ENCODE measurements around the gene HIPK1. TPM values are rescaled to one million over a fixed set of nuclear protein-coding genes. Genes with fewer than 3 reads are reported as not detected.
A peak's percentile ranks its signal among the peaks of the same experiment; 100 is the strongest.

Gene HIPK1
- total RNA-seq, 2 donors from 2014 or later: 50.1 to 58.1 TPM

DNA sequence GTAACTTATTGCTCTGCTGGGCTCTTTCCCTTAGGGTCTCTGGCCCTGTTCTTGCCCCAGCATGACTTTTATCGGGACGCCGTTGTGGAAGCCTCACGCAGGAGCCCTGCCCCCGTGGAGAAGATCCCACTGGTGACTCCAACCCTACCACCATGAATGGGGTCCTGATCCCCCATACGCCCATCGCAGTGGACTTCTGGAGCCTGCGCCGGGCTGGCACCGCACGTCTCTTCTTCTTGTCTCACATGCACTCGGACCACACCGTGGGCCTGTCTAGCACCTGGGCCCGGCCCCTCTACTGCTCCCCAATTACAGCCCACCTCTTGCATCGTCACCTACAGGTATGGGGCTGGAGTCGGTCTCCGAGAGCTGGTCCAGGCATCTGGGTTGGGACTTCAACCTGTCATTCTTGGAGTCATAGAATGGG lies 23.7 kb upstream of the HIPK1 start:
- Histone ChIP-seq H3K4me3 (peak overlapping the region; percentile 72 to 74), H3K36me3 (peaks cover 22% of the 10 kb centered on the region), H3K4me1 (peaks cover 0 to 21% of the 10 kb centered on the region in 2 donors), H3K27me3 (no peaks in the 10 kb centered on the region), H3K27ac (peak overlapping the region; percentile 91 to 94), H3K9me3 (no peaks in the 10 kb centered on the region)
- DNase-seq (ENCODE audit: low spot score): peak; percentile 60
- TF ChIP-seq, protein P1, sequence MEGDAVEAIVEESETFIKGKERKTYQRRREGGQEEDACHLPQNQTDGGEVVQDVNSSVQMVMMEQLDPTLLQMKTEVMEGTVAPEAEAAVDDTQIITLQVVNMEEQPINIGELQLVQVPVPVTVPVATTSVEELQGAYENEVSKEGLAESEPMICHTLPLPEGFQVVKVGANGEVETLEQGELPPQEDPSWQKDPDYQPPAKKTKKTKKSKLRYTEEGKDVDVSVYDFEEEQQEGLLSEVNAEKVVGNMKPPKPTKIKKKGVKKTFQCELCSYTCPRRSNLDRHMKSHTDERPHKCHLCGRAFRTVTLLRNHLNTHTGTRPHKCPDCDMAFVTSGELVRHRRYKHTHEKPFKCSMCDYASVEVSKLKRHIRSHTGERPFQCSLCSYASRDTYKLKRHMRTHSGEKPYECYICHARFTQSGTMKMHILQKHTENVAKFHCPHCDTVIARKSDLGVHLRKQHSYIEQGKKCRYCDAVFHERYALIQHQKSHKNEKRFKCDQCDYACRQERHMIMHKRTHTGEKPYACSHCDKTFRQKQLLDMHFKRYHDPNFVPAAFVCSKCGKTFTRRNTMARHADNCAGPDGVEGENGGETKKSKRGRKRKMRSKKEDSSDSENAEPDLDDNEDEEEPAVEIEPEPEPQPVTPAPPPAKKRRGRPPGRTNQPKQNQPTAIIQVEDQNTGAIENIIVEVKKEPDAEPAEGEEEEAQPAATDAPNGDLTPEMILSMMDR (IDR thresholded peaks at IDR 0.05): peak in 1 of 2 donors; percentile 26

DNA sequence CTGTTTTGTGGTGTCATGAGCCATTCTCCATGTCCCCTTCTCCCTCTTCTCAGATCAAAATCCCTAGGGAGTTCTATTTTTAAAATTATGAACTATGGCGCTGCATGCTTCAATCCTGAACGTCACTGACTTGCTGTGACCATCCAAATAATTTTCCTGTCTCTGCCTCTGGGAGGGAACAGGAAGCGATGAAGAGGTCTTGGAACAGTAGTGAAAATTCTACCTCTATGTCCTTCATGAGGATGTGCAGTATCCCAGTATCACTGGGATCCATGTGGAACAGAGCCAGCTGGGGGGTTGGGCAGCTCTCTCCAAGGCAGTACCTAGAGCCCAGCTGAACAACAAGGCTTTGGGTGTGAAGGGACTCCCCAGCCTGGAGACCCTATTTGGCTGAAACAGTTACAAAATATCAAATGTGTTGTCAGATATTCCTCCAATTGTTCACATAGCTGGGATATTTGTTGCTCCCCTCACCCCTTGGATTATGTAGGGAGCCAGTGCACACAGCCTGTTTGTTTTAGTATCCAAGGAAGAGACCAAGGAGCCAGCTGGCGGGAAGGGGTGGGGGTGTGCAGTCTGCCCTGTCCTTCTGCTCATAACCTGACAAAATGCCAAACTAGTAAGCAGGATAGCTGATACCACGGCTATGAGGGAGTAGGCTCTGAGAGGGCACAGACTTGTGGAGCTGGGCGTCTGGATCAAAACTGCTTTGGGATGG lies 16.4 kb upstream of the HIPK1 start:
- Histone ChIP-seq H3K9me3 (no peaks in the 10 kb centered on the region), H3K36me3 (peaks cover 27% of the 10 kb centered on the region), H3K27ac (peak overlapping the region; percentile 77 to 78), H3K4me3 (peak overlapping the region in 1 of 2 donors; percentile 24), H3K4me1 (peaks cover 0 to 21% of the 10 kb centered on the region in 2 donors), H3K27me3 (no peaks in the 10 kb centered on the region)
- DNase-seq (ENCODE audit: low spot score): peak; percentile 60
- TF ChIP-seq, protein P1 (IDR thresholded peaks at IDR 0.05): no peak

DNA sequence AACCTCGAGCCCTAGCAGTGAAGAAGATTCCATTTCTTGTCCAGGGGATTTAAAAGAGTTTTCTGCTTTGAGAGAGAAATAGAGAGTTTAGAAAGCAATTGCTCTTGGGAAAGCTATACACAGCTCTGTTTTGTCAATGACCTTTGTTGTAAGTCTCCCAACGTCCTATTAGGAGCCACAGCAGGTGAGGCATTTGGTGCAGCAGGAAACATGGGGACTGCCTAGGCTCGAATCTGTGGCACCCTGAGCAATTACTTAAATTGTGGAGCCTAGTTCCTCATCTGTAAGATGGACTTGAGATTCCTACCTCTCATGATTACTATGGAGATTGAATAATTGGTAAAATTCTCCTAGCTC lies 15.8 kb upstream of the HIPK1 start:
- H3K27ac ChIP-seq: peak overlapping the region; percentile 77 to 78
- DNase-seq (ENCODE audit: low spot score): no peak
- H3K27me3 ChIP-seq: no peaks in the 10 kb centered on the region
- peaks cover 24% of the 10 kb centered on the region for H3K36me3 ChIP-seq
- peak overlapping the region in 1 of 2 donors; percentile 24 for H3K4me3 ChIP-seq
- peaks cover 0 to 21% of the 10 kb centered on the region in 2 donors for H3K4me1 ChIP-seq
- TF ChIP-seq, protein P1 (IDR thresholded peaks at IDR 0.05): no peak
- no peaks in the 10 kb centered on the region for H3K9me3 ChIP-seq

DNA sequence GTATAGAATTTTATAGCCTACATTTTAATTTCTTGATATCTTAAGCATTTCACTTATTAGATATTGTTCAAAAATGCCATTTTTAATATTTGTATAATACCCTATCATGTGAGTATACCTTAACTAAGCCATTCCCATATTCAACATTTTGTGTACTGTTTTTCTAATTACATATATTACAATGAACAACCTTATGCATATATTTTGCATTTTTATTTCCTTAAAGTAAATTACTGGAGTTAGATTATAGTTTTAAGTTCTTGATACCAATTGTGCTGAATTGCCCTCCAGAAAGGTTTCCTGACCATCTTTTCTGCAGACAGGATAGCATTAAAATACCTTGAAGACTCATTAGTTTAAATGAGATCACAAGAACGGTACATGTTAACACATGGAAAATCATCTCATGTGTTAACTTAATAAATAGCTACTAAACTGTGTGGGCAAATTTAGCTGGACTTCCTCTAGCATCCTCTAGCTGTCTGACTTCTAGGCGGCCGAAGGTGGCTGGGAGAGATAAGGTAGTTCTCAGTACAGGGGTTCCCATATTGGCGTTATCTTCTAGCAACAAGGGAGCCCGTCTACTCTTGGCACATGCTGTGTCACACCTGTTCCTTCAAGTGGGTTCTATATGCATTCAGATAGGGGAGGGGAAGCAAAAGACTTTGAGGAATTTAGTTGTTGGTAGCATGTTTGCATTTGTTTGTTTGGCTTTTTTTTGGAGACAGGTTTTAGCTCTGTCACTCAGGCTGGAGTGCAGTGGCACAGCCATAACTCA lies 15.0 kb upstream of the HIPK1 start:
- H3K9me3 ChIP-seq: no peaks in the 10 kb centered on the region
- DNase-seq (ENCODE audit: low spot score): no peak
- H3K27ac ChIP-seq: no peak overlapping the region
- no peaks in the 10 kb centered on the region for H3K27me3 ChIP-seq
- no peak overlapping the region for H3K4me3 ChIP-seq
- H3K4me1 ChIP-seq: peaks cover 0 to 21% of the 10 kb centered on the region in 2 donors
- TF ChIP-seq, protein P1 (IDR thresholded peaks at IDR 0.05): no peak
- peaks cover 16% of the 10 kb centered on the region for H3K36me3 ChIP-seq

DNA sequence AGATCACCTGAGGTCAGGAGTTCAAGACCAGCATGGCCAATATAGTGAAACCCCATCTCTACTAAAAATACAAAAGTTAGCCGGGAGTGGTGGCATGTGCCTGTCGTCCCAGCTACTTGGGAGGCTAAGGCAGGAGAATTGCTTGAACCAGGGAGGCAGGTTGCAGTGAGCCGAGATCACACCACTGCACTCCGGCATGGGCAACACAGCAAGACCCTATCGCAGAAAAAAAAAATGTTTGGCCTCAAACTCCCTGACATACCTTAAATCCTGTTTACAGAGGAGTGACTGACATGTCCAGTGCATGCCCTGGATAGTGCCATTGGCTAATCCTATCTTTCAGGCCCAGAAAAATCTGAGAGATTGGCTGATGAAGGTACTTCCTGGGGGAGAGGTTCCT lies 12.2 kb upstream of the HIPK1 start:
- Histone ChIP-seq H3K27me3 (no peaks in the 10 kb centered on the region), H3K9me3 (no peaks in the 10 kb centered on the region), H3K27ac (no peak overlapping the region), H3K4me1 (peaks cover 0 to 18% of the 10 kb centered on the region in 2 donors), H3K36me3 (no peaks in the 10 kb centered on the region), H3K4me3 (no peak overlapping the region)
- no peak for DNase-seq (ENCODE audit: low spot score)
- TF ChIP-seq, protein P1 (IDR thresholded peaks at IDR 0.05): no peak

Data from right atrium auricular region (tissue), 2 donors.